HL-60/S4 (cell line): Measurements from ENCODE around the gene LSM10.

Source experiments
- in situ Hi-C: fragments of 300-500 bp; cut with MboI; formaldehyde crosslinking; loops from 2 replicates; pipeline ENCODE4 v1.14.3; 2022; ENCODE audit warnings: low sequenced_read_pairs

Gene LSM10

GRCh38 chr1:36385410-36386264 is 12.1 kb downstream of the LSM10 start, which contains the start of gene STK40:
Gene STK40 (minus strand): TSS chr1:36385924. CDS start chr1:36361332, 24,592 bp downstream.
- in situ Hi-C loops, result no loop called here

DNA sequence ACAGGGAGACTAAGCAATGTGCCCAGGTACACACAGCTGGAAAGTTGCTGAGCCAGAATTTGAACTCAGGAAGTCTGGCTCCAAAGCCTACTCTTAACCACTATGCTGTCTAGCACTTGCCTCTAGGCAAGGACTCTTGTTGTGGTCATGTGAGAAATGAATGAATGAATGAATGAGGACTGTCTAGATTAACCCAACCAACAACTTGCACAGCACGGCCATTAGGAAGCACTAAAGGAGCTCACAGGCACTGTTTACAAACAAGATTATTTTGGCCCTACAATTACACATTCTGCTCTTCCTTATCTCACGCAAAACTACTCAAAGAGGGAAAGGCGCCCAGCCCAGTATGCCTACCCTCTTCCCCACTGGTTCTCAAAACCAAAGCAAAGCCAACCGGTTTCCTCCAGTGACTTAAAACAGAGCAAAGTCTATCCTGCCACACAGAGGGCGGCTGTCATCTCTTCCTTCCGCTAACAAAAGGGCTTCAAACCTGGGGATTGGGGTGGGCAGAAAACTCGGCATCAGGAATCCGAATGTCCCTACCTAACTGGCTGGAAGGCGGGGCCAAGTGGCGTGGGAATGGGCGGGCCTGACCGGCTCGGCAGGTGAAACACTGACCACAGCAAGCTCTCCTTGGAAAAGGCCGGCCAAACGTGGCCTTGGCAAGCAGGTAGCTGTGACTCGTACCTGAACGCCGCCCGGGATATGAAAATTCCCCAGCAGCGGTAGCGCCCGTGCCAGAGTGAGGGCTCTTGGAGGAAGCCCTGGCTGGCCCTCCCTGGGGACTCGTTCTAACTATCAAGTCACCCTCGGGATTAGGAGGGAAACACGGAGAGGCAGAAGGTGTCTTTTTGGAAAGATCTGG is 12.9 kb downstream of the LSM10 start:
- in situ Hi-C loops, result no loop called here

- in situ Hi-C loops, result no loop called here
Measured at GRCh38 chr1:36383240-36383639, 14.5 kb downstream of the LSM10 start.

DNA sequence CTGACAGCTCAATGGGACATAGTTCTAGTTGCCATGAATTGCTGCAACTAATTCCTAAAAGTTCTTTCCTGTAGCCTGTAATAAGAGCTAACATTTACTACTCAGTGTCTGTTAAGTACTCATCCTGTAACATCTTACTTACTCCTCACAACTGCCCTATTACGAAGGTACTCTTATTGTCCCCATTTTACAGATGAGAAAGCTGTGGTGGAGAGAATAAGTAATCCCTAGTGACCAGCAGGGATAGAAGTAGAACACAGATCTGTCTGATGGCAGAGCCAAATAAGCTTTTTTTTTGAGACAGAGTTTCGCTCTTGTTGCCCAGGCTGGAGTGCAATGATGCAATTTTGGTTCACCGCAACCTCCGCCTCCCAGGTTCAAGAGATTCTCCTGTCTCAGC is 15.0 kb downstream of the LSM10 start:
- in situ Hi-C loops, result no loop called here

- in situ Hi-C loops, result no loop called here
Measured at GRCh38 chr1:36382231-36382630, 15.5 kb downstream of the LSM10 start.

- in situ Hi-C loops, result no loop called here
Measured at GRCh38 chr1:36381405-36381804, 16.3 kb downstream of the LSM10 start.

- in situ Hi-C loops, result no loop called here
Measured at GRCh38 chr1:36380782-36381181, 16.9 kb downstream of the LSM10 start.

DNA sequence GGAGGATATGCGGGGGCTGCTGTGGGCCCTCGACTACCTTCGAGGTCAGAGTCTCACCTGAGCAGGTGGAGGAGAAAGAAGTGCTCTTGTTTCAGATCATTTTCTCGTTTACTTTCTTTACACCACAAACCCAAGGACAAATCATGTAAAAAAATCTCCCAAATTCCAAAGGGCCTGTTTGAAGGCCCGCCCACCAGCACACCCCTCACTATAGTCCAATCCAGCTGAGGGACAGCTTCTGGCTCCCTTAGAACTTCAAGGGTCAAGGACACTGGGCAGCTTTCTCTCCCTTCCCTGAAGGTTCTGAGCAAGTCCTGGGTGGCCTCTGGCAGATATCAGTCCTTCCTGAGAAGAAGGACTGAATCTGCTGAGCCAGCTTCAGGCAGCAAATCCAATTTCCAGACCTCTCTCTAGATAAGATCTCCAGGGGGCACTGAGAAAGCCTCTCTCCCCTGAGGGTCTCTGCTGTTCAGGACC is 17.5 kb downstream of the LSM10 start:
- in situ Hi-C loops, result no loop called here

GRCh38 chr1:36377791-36378492 is 19.8 kb downstream of the LSM10 start:
- in situ Hi-C loops, result no loop called here

GRCh38 chr1:36372617-36373016 is 25.1 kb downstream of the LSM10 start:
- in situ Hi-C loops, result no loop called here

GRCh38 chr1:36369061-36369861 is 28.4 kb downstream of the LSM10 start:
- in situ Hi-C loops, result no loop called here

DNA sequence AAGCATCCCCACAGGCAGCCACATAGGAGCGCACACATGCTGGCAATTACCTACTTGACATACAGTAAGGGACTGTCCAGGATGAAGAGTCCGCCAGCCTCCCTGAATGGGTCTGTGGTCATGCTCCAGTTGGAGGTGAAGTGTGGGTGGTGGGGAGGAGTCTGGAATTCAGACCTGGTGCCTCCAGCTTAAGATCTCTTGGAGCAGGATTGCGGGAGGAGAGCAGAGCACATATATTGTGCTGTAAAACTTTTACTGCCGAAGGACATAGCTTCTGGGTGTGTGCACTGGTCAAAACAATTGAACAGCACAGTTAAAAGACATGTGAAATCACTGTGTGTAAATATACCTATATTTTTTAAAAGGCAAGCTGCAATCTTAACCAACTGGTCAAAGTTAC is 29.9 kb downstream of the LSM10 start:
- in situ Hi-C loops, result no loop called here

DNA sequence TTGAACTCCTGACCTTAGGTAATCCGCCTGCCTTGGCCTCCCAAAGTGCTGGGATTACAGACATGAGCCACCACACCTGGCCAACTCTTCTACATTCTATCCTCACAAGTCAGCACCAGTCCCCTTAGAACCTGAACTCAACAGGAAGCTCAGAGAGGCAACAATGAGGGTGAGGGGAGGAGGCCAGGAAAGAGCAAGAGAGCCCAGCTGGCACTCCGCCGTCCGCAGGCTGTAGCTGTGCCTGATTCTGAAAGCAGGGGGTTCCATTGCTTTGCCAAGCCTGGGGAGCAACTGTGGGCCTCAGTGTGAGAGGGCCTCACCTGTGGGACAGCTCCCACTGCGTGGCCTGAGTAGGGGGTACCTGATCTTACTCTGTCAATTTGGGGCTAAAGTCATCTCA is 30.6 kb downstream of the LSM10 start:
- in situ Hi-C loops, result no loop called here

DNA sequence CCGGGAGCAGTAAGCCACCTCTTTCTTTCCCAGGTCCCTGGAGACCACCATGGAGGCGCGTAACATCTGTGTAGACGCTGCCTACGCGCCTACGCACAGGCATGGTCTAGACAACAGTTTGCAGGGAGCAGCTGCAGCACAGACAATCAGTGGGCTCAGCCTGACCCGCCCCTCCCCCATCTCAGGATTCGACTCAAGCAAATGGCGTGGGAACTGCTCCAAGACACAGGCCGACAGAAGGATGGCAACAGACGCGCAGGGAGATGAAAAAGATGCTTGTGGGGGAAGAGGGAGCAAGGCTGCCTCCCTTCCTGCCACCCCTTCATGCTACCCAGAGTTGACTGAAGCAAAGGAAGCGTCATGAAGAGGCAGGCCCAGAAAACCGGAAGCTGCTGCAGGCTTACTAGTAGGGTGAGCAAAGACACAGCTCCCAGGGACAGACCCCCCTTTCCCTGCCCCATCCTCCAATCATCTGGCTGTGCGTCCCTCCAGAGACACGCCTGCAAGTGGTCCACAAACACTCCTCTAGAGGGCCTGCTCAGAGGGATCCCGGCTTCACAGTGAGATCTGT is 31.5 kb downstream of the LSM10 start:
- in situ Hi-C loops, result no loop called here

DNA sequence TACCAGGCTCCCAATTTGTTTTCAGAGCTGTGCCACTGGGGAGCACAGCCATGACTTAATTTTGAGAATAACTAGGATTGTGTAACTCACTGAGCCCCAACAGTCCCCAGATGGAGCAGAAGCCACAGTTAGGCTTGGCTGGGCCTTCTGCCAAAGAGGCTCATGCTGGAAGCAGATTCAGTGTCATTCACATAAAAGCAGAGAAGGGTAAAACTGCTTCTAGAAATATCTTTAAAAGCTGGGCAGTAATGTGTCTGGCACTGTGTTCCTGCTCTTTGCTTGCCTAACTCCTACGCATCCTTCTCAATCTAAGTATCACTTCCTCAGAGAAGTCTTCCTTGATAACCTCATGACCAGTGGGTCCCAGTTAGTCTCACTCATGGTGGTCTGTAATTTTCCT is 32.3 kb downstream of the LSM10 start:
- in situ Hi-C loops, result no loop called here

DNA sequence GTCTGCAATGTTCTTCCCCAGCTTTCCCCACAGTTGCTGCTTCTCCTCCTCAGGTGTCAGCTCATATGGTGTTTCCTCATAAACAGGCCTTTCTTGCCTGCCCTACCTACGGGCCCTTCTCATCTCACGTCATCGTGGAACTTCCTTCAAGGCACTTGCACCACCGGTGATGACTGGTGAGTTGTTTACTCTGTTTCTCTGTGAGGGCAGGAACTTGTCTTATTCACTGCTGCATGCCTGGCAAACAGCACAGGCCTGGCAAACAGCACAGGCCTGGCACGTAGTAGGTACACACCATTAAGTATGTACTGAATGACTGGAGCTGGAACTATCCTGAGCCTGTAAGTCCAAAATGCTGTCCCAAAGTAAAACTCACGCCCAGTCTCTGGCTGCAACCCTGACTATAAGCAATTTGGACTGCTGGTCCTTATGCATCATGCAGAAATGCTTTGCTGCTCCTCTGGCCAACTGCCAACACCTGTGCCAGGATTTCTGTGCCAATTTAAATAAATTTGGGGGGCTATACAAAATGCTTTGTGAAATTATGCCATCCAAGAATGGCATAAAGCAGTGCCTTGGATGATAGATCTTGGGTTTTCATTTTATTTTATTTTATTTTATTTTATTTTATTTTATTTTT is 37.7 kb downstream of the LSM10 start:
- in situ Hi-C loops, result no loop called here

GRCh38 chr1:36359383-36359782 is 38.3 kb downstream of the LSM10 start:
- in situ Hi-C loops, result no loop called here

DNA sequence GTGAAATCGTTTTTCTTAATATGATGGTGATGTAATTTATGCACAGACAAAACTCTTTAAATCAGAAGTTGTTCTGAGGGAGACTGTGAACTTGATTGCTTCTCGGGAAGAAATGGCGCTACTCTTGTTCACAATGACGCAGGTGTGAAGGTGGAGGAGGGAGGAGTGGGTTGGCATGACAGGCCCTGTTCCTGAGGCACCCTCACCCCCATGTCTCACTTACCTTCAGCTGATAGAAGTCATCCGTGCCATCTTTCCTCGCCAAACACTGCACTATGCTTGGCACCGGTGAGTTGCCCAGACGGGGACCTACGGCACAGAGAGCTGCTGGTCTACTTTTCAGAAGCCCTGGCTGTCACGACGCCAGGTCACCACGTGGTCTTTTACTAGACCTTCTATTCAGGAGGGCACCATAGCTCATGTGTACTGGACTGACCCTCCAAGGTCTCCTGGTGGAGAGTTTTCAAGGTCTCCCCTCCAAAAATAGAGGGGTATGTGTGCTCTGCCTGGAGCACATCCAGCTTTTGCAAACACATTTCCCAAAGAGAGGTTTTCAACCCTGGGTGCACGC is 39.1 kb downstream of the LSM10 start:
- in situ Hi-C loops, result no loop called here

- in situ Hi-C loops, result no loop called here
Measured at GRCh38 chr1:36355811-36356210, 41.9 kb downstream of the LSM10 start.
